SK-N-SH (cell line): Measurements from ENCODE around the gene RABGGTA. TPM values are rescaled to one million over a fixed set of nuclear protein-coding genes. Genes with fewer than 3 reads are reported as not detected.

Experiments used
- CTCF ChIA-PET: fragments of 300-600, 350-600 bp; formaldehyde crosslinking; extraction: SDS; loops from one replicate; lab custom pipeline; 2021; lab: Yijun Ruan, JAX
- POLR2A ChIA-PET: fragments of 350-600 bp; sonication (Branson Sonifier 250); formaldehyde crosslinking; extraction: SDS; loops from one replicate; lab custom pipeline; 2020; ENCODE audit warnings: antibody characterized with exemption, inconsistent platforms; lab: Yijun Ruan, JAX
- DNase-seq: peaks from one replicate; pipeline ENCODE4 v3.0.0; 2012
- H2AFZ ChIP-seq: fragments of 200-600 bp; sonication (generic); 2 replicates; pipeline ENCODE4 v1.8.1; 2016; ENCODE audit warnings: antibody characterized with exemption, mild to moderate bottlenecking, low read depth
- H3F3A ChIP-seq: fragments of 200-600 bp; sonication (generic); replicated peaks from 2 replicates; pipeline ENCODE3; 2016; ENCODE audit warnings: antibody characterized with exemption, mild to moderate bottlenecking; ENCODE audit not compliant: insufficient read depth
- H3K27ac ChIP-seq, 2 experiments: fragments of 200-500 bp in 1 of 2; fragments of 200-600 bp in 1 of 2; sonication (Bioruptor generic) in 1 of 2; sonication (generic), shearing (Covaris generic) in 1 of 2; 2 replicates each; pipeline versions ENCODE4 v1.5.1 to v1.6.1; 2014 to 2016; ENCODE audit warnings: low read depth in 2 of 2, inconsistent platforms in 1 of 2, low read length in 1 of 2, mild to moderate bottlenecking in 1 of 2, mixed read lengths in 1 of 2
- H3K27me3 ChIP-seq: fragments of 200-600 bp; sonication (generic), shearing (Covaris generic); 2 replicates; pipeline ENCODE4 v1.6.1; 2016; ENCODE audit warnings: mixed run types; ENCODE audit not compliant: insufficient read depth
- H3K36me3 ChIP-seq, 2 experiments: fragments of 200-500 bp in 1 of 2; fragments of 200-600 bp in 1 of 2; sonication (Bioruptor generic) in 1 of 2; sonication (generic) in 1 of 2; replicated peaks in 1 of 2; 2 replicates each; pipeline versions ENCODE3 to v1.5.1; 2014 to 2016; ENCODE audit warnings: low read length in 1 of 2, mild to moderate bottlenecking in 1 of 2; ENCODE audit not compliant: insufficient read depth in 2 of 2, control insufficient read depth in 1 of 2
- H3K4me1 ChIP-seq, 2 experiments: fragments of 200-500 bp in 1 of 2; fragments of 200-600 bp in 1 of 2; sonication (Bioruptor generic) in 1 of 2; sonication (generic), shearing (Covaris generic) in 1 of 2; 2 replicates each; pipeline versions ENCODE4 v1.5.1 to v1.6.1; 2014 to 2016; ENCODE audit warnings: low read depth in 1 of 2, low read length in 1 of 2, mixed run types in 1 of 2; ENCODE audit not compliant: insufficient read depth in 2 of 2, control insufficient read depth in 1 of 2
- H3K4me2 ChIP-seq: fragments of 200-600 bp; sonication (generic), shearing (Covaris generic); 2 replicates; pipeline ENCODE4 v1.6.1; 2017; ENCODE audit warnings: mixed run types
- H3K4me3 ChIP-seq, 2 experiments: fragments of 200-500 bp in 1 of 2; fragments of 200-600 bp in 1 of 2; sonication (Bioruptor generic) in 1 of 2; sonication (generic), shearing (Covaris generic) in 1 of 2; 2 replicates each; pipeline versions ENCODE4 v1.5.1 to v1.8.1; 2014 to 2016; ENCODE audit warnings: low read depth in 2 of 2, inconsistent platforms in 1 of 2, low read length in 1 of 2, mild to moderate bottlenecking in 1 of 2, mixed read lengths in 1 of 2, moderate library complexity in 1 of 2
- H3K79me2 ChIP-seq: fragments of 200-600 bp; sonication (generic); 2 replicates; pipeline ENCODE4 v1.8.1; 2017; ENCODE audit warnings: mild to moderate bottlenecking; ENCODE audit not compliant: insufficient read depth
- H3K9ac ChIP-seq: fragments of 200-600 bp; sonication (generic); 2 replicates; pipeline ENCODE4 v1.6.1; 2017; ENCODE audit warnings: mixed run types
- H3K9me2 ChIP-seq: fragments of 200-600 bp; sonication (generic); 2 replicates; pipeline ENCODE4 v1.6.1; 2017; ENCODE audit warnings: mixed run types
- H3K9me3 ChIP-seq: fragments of 200-600 bp; sonication (generic); 2 replicates; pipeline ENCODE4 v1.6.1; 2017; ENCODE audit warnings: mixed run types, mild to moderate bottlenecking, moderate library complexity
- H4K20me1 ChIP-seq: fragments of 200-600 bp; sonication (generic); 2 replicates; pipeline ENCODE4 v1.6.1; 2017; ENCODE audit warnings: mild to moderate bottlenecking, mixed run types; ENCODE audit not compliant: insufficient read depth
- CHD2 ChIP-seq: fragments of 150-350 bp; IDR thresholded peaks from 2 replicates; pipeline ENCODE4 v1.6.1; 2018; ENCODE audit warnings: low read length; ENCODE audit not compliant: partially characterized antibody
- EP300 ChIP-seq, 2 experiments: IDR thresholded peaks; 2 replicates each; pipeline versions ENCODE4 v1.4.0 to v1.6.1; 2012; ENCODE audit warnings: borderline replicate concordance in 1 of 2, low read depth in 1 of 2, low read length in 1 of 2
- FOSL2 ChIP-seq: IDR thresholded peaks from 2 replicates; pipeline ENCODE4 v1.4.0; 2012; ENCODE audit warnings: low read depth, mild to moderate bottlenecking, moderate library complexity, borderline replicate concordance
- FOXM1 ChIP-seq: IDR thresholded peaks from 2 replicates; pipeline ENCODE4 v1.4.0; 2012; ENCODE audit warnings: low read depth, mild to moderate bottlenecking
- JUND ChIP-seq: IDR thresholded peaks from 2 replicates; pipeline ENCODE4 v1.4.0; 2012
- MEF2A ChIP-seq: IDR thresholded peaks from 2 replicates; pipeline ENCODE4 v1.4.0; 2012; ENCODE audit warnings: low read depth, borderline replicate concordance
- NFIC ChIP-seq: IDR thresholded peaks from 2 replicates; pipeline ENCODE4 v1.4.0; 2012; ENCODE audit warnings: borderline replicate concordance
- POLR2AphosphoS5 ChIP-seq: IDR thresholded peaks from 2 replicates; pipeline ENCODE4 v1.6.1; 2012; ENCODE audit warnings: low read depth, low read length
- RAD21 ChIP-seq: IDR thresholded peaks from 2 replicates; pipeline ENCODE4 v1.6.1; 2012; ENCODE audit warnings: mild to moderate bottlenecking, low read length
- RFX5 ChIP-seq: IDR thresholded peaks from 2 replicates; pipeline ENCODE4 v1.6.1; 2012; ENCODE audit warnings: mild to moderate bottlenecking, improper control_type of control experiment, low read length
- RXRA ChIP-seq: IDR thresholded peaks from 2 replicates; pipeline ENCODE4 v1.4.0; 2012; ENCODE audit warnings: low read depth, mild to moderate bottlenecking, borderline replicate concordance
- SIN3A ChIP-seq: IDR thresholded peaks from 2 replicates; pipeline ENCODE4 v1.6.1; 2012; ENCODE audit warnings: low read depth, mild to moderate bottlenecking, low read length, moderate library complexity, borderline replicate concordance
- SMC3 ChIP-seq: IDR thresholded peaks from 2 replicates; pipeline ENCODE4 v1.6.1; 2012; ENCODE audit warnings: low read depth, low read length, improper control_type of control experiment
- TAF1 ChIP-seq: IDR thresholded peaks from 2 replicates; pipeline ENCODE4 v1.6.1; 2012; ENCODE audit warnings: low read depth, mild to moderate bottlenecking, low read length, moderate library complexity, borderline replicate concordance
- TCF12 ChIP-seq: IDR thresholded peaks from 2 replicates; pipeline ENCODE4 v1.4.0; 2012
- WGBS: methylation state at CpG from one replicate; pipeline ENCODE4 v1.1.6; 2017; ENCODE audit warnings: low lambda C conversion rate; 5-methylcytosine and 5-hydroxymethylcytosine counted together
- polyA plus RNA-seq, 3 experiments: library from polyadenylated mRNA; depleted of rRNA; stranded (reverse); fragments of >200 nt; gene quantifications; 2 replicates each; pipeline ENCODE4 v1.2.3, GENCODE V29; 2012
- TF ChIP-seq, protein P1 (sequence below): fragments of 200-600 bp; sonication (generic); IDR thresholded peaks from 2 replicates; pipeline ENCODE4 v1.6.1; 2017; ENCODE audit warnings: antibody characterized with exemption, mild to moderate bottlenecking, moderate library complexity
- TF ChIP-seq, protein P2 (sequence below): IDR thresholded peaks from 2 replicates; pipeline ENCODE4 v1.4.0; 2012; ENCODE audit warnings: low read depth, borderline replicate concordance
- TF ChIP-seq, protein P3 (sequence below): IDR thresholded peaks from 2 replicates; pipeline ENCODE4 v1.6.1; 2012; ENCODE audit warnings: mild to moderate bottlenecking, low read depth, low read length, moderate library complexity
- TF ChIP-seq, protein P4 (sequence below): fragments of 150-350 bp; IDR thresholded peaks from 2 replicates; pipeline ENCODE4 v1.6.1; 2016; ENCODE audit warnings: mild to moderate bottlenecking, low read depth, low read length

The RABGGTA gene
- polyA plus RNA-seq, 1 of the 3 experiments (the other 2 are of a cell fraction) = 59.4 TPM

DNA sequence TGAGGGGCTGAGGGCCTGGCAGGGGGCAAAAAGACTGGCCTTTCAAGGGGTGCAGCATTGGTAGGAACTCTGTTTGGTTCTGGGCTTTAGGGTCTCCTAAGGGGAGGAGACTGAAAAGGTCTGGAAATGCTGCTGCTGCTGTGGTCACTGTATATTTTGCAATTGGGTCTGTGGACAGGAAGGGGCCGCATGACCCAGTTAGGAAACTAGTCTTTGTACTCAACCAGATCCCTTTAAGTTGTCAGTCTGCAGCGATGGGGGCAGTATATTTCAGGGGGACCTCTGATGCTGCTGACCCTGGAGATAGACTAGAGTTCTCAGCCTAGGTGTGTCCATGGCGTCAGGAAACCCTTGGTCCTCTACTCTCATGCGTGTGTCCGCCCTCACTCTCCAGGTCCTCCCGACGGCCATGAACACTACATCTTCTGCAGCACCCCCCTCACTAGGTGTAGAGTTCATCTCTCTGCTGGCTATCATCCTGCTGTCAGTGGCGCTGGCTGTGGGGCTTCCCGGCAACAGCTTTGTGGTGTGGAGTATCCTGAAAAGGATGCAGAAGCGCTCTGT, 43.9 kb upstream of the RABGGTA start:
- TF ChIP-seq SIN3A (no peak), TAF1 (no peak), TCF12 (no peak), POLR2AphosphoS5 (no peak), JUND (no peak), NFIC (no peak), MEF2A (no peak), CHD2 (no peak), EP300 (IDR thresholded peaks at IDR 0.05; ENCODE audit: borderline replicate concordance in 1 of 2, low read depth in 1 of 2, low read length in 1 of 2) (no peak), FOSL2 (no peak), SMC3 (no peak), RFX5 (no peak), FOXM1 (no peak), RXRA (no peak), RAD21 (no peak)
- TF ChIP-seq, protein P1, sequence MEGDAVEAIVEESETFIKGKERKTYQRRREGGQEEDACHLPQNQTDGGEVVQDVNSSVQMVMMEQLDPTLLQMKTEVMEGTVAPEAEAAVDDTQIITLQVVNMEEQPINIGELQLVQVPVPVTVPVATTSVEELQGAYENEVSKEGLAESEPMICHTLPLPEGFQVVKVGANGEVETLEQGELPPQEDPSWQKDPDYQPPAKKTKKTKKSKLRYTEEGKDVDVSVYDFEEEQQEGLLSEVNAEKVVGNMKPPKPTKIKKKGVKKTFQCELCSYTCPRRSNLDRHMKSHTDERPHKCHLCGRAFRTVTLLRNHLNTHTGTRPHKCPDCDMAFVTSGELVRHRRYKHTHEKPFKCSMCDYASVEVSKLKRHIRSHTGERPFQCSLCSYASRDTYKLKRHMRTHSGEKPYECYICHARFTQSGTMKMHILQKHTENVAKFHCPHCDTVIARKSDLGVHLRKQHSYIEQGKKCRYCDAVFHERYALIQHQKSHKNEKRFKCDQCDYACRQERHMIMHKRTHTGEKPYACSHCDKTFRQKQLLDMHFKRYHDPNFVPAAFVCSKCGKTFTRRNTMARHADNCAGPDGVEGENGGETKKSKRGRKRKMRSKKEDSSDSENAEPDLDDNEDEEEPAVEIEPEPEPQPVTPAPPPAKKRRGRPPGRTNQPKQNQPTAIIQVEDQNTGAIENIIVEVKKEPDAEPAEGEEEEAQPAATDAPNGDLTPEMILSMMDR = no peak
- TF ChIP-seq, protein P2, sequence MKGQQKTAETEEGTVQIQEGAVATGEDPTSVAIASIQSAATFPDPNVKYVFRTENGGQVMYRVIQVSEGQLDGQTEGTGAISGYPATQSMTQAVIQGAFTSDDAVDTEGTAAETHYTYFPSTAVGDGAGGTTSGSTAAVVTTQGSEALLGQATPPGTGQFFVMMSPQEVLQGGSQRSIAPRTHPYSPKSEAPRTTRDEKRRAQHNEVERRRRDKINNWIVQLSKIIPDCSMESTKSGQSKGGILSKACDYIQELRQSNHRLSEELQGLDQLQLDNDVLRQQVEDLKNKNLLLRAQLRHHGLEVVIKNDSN = no peak
- TF ChIP-seq, protein P3, sequence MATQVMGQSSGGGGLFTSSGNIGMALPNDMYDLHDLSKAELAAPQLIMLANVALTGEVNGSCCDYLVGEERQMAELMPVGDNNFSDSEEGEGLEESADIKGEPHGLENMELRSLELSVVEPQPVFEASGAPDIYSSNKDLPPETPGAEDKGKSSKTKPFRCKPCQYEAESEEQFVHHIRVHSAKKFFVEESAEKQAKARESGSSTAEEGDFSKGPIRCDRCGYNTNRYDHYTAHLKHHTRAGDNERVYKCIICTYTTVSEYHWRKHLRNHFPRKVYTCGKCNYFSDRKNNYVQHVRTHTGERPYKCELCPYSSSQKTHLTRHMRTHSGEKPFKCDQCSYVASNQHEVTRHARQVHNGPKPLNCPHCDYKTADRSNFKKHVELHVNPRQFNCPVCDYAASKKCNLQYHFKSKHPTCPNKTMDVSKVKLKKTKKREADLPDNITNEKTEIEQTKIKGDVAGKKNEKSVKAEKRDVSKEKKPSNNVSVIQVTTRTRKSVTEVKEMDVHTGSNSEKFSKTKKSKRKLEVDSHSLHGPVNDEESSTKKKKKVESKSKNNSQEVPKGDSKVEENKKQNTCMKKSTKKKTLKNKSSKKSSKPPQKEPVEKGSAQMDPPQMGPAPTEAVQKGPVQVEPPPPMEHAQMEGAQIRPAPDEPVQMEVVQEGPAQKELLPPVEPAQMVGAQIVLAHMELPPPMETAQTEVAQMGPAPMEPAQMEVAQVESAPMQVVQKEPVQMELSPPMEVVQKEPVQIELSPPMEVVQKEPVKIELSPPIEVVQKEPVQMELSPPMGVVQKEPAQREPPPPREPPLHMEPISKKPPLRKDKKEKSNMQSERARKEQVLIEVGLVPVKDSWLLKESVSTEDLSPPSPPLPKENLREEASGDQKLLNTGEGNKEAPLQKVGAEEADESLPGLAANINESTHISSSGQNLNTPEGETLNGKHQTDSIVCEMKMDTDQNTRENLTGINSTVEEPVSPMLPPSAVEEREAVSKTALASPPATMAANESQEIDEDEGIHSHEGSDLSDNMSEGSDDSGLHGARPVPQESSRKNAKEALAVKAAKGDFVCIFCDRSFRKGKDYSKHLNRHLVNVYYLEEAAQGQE = no peak
- TF ChIP-seq, protein P4, sequence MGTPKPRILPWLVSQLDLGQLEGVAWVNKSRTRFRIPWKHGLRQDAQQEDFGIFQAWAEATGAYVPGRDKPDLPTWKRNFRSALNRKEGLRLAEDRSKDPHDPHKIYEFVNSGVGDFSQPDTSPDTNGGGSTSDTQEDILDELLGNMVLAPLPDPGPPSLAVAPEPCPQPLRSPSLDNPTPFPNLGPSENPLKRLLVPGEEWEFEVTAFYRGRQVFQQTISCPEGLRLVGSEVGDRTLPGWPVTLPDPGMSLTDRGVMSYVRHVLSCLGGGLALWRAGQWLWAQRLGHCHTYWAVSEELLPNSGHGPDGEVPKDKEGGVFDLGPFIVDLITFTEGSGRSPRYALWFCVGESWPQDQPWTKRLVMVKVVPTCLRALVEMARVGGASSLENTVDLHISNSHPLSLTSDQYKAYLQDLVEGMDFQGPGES = no peak
- H3K4me1 ChIP-seq = peaks cover 0 to 8% of the 10 kb centered on the region in 2 experiments; a peak in 1 of 4 replicates
- ChIA-PET POLR2A (no interaction called here), CTCF (interaction anchor here (0.9 to 14.6 kb wide), 6 partner anchors 7 to 121 kb away, joined by 3 to 115 read pairs (median 5); partner anchors contain the start of genes CIDEB, LTB4R and LTB4R2)
- no peak overlapping the region for H3K4me3 ChIP-seq
- 91% methylated on average over 10 of the region's 10 CpGs for WGBS
- peaks cover 0 to 10% of the 10 kb centered on the region in 2 experiments for H3K36me3 ChIP-seq
- no peak for DNase-seq
- no peaks in the 10 kb centered on the region for H3K9me2 ChIP-seq
- peaks cover 12% of the 10 kb centered on the region; the same call in 1 of the 2 replicates for H3K27me3 ChIP-seq
- no peak overlapping the region for H2AFZ ChIP-seq
- H3K4me2 ChIP-seq = no peak overlapping the region
- H3K9ac ChIP-seq = no peak overlapping the region
- H3F3A ChIP-seq = peaks cover 10% of the 10 kb centered on the region
- H3K9me3 ChIP-seq = no peaks in the 10 kb centered on the region
- H3K79me2 ChIP-seq = no peaks in the 10 kb centered on the region
- H4K20me1 ChIP-seq = no peaks in the 10 kb centered on the region
- no peak overlapping the region for H3K27ac ChIP-seq
